Mucosa of gallbladder (tissue), 1 donor: ENCODE measurements around the gene SLC36A3. TPM values are rescaled to one million over a fixed set of nuclear protein-coding genes. Genes with fewer than 3 reads are reported as not detected.
"Not testable (repeated sequence)": the region's sequence is repeated elsewhere in the genome, so short reads cannot be mapped to it uniquely, and the experiment has no call there.

Experiments used
- DNase-seq: peaks from one replicate; pipeline ENCODE4 v3.0.0-alpha.2; 2020; ENCODE audit warnings: low spot score
- total RNA-seq: library from RNA; stranded (reverse); gene quantifications from one replicate; pipeline ENCODE4 v1.2.1, GENCODE V29; 2021
- donor health status: DM: no; HTN: no; CAD: no.

Gene SLC36A3
- total RNA-seq, 1 donor from 2014 or later = not detected

- no peak for DNase-seq
Observed at GRCh38 chr5:151238303-151238741, 65.2 kb downstream of the SLC36A3 start.

GRCh38 chr5:151237685-151238084, 65.9 kb downstream of the SLC36A3 start:
- no peak for DNase-seq

GRCh38 chr5:151236888-151237287, 66.7 kb downstream of the SLC36A3 start:
- no peak for DNase-seq

GRCh38 chr5:151235239-151235571, 68.4 kb downstream of the SLC36A3 start:
- not testable (repeated sequence) for DNase-seq

- DNase-seq = peak; percentile 45
Observed at GRCh38 chr5:151234476-151235238, 68.9 kb downstream of the SLC36A3 start.

GRCh38 chr5:151233616-151234085, 69.9 kb downstream of the SLC36A3 start:
- DNase-seq = no peak

GRCh38 chr5:151231359-151231758, 72.2 kb downstream of the SLC36A3 start:
- DNase-seq = no peak

GRCh38 chr5:151230048-151230680, 73.4 kb downstream of the SLC36A3 start:
- DNase-seq = no peak

- no peak for DNase-seq
Observed at GRCh38 chr5:151228986-151229385, 74.6 kb downstream of the SLC36A3 start.

- DNase-seq = no peak
Observed at GRCh38 chr5:151227918-151228447, 75.6 kb downstream of the SLC36A3 start.

Other genes with a start within 250 kb of the SLC36A3 start
- 124 TPM for gene TNIP1, start 222.7 kb downstream of the SLC36A3 start, total RNA-seq
- gene ANXA6, start 146.0 kb downstream of the SLC36A3 start, total RNA-seq = 153 TPM
- 36.0 TPM for gene CCDC69, start 79.7 kb downstream of the SLC36A3 start, total RNA-seq
- 38.1 TPM for gene GM2A, start 50.6 kb downstream of the SLC36A3 start, total RNA-seq
- gene SLC36A2, start 43.8 kb upstream of the SLC36A3 start, total RNA-seq = 0.14 TPM
- gene SLC36A1, start 143.8 kb upstream of the SLC36A3 start, total RNA-seq = 24.0 TPM